OCI-LY7 (cell line): Measurements from ENCODE around the gene CCDC30. TPM values are rescaled to one million over a fixed set of nuclear protein-coding genes. Genes with fewer than 3 reads are reported as not detected.

Experiments
- BruUV-seq: library from RNA; stranded (reverse); fragments of 400-500 nt; replicated peaks from 2 replicates; lab custom pipeline; 2021; lab: Mats Ljungman, UMichigan
- CTCF ChIA-PET: fragments of 300-600 bp; sonication (Branson Sonifier 250); formaldehyde crosslinking; loops from one replicate; lab custom pipeline; 2022; ENCODE audit warnings: antibody characterized with exemption; ENCODE audit not compliant: unreplicated experiment; lab: Charles Lee
- POLR2A ChIA-PET: fragments of 300-600 bp; sonication (Branson Sonifier 250); formaldehyde crosslinking; loops from one replicate; lab custom pipeline; 2022; ENCODE audit warnings: antibody characterized with exemption; lab: Charles Lee
- DNase-seq: peaks from one replicate; pipeline ENCODE4 v3.0.0-alpha.2; 2015; ENCODE audit warnings: low spot score
- H2AFZ ChIP-seq: fragments of 200-600 bp; sonication (generic), shearing (Covaris generic); 2 replicates; pipeline ENCODE4 v1.6.1; 2014; ENCODE audit warnings: mild to moderate bottlenecking, antibody characterized with exemption, low read length, moderate library complexity
- H3K27ac ChIP-seq: fragments of 200-600 bp; sonication (generic); 2 replicates; pipeline ENCODE4 v1.5.1; 2014; ENCODE audit warnings: mixed run types, low read depth, mild to moderate bottlenecking, moderate library complexity, low read length, inconsistent platforms; ENCODE audit not compliant: poor library complexity, severe bottlenecking
- H3K36me3 ChIP-seq: fragments of 200-600 bp; sonication (generic); 2 replicates; pipeline ENCODE4 v1.6.1; 2014; ENCODE audit warnings: mild to moderate bottlenecking, antibody characterized with exemption, low read length, moderate library complexity, mixed read lengths; ENCODE audit not compliant: insufficient read depth
- H3K4me1 ChIP-seq: fragments of 200-600 bp; sonication (generic); 2 replicates; pipeline ENCODE4 v1.5.1; 2014; ENCODE audit warnings: mild to moderate bottlenecking, low read length; ENCODE audit not compliant: insufficient read depth, poor library complexity, severe bottlenecking
- H3K4me2 ChIP-seq: fragments of 200-600 bp; sonication (generic); 2 replicates; pipeline ENCODE4 v1.6.1; 2014; ENCODE audit warnings: mild to moderate bottlenecking, low read length
- H3K4me3 ChIP-seq: fragments of 200-600 bp; sonication (generic); 2 replicates; pipeline ENCODE4 v1.5.1; 2014; ENCODE audit warnings: mild to moderate bottlenecking, low read depth, low read length; ENCODE audit not compliant: poor library complexity, severe bottlenecking
- H3K79me2 ChIP-seq: fragments of 200-600 bp; sonication (generic); 2 replicates; pipeline ENCODE4 v1.6.1; 2016; ENCODE audit warnings: low read depth, mild to moderate bottlenecking, low read length, moderate library complexity, mixed read lengths; ENCODE audit not compliant: insufficient read depth
- H3K9me2 ChIP-seq: fragments of 200-600 bp; sonication (generic); 2 replicates; pipeline ENCODE4 v1.6.1; 2016; ENCODE audit warnings: mild to moderate bottlenecking, low read length, mixed read lengths; ENCODE audit not compliant: insufficient read depth
- H3K9me3 ChIP-seq: fragments of 200-600 bp; sonication (generic); 2 replicates; pipeline ENCODE4 v1.6.1; 2014; ENCODE audit warnings: mild to moderate bottlenecking, mixed run types, low read length, mixed read lengths
- H4K20me1 ChIP-seq: fragments of 200-600 bp; sonication (generic); 2 replicates; pipeline ENCODE4 v1.6.1; 2014; ENCODE audit warnings: mild to moderate bottlenecking, antibody characterized with exemption, low read length, moderate library complexity, mixed read lengths; ENCODE audit not compliant: insufficient read depth
- EZH2phosphoT487 ChIP-seq: fragments of 200-600 bp; sonication (generic); IDR thresholded peaks from 2 replicates; pipeline ENCODE4 v1.6.1; 2018; ENCODE audit warnings: low read depth, borderline replicate concordance, mild to moderate bottlenecking, mixed run types, antibody characterized with exemption, low read length, moderate library complexity, mixed read lengths
- intact Hi-C: fragments of 100-400 bp; cut with micrococcal nuclease; formaldehyde crosslinking; loops from one replicate; pipeline ENCODE4 v1.10.0; 2022; ENCODE audit not compliant: unreplicated experiment
- total RNA-seq, 2 experiments: library from RNA; depleted of rRNA in 1 of 2; stranded (reverse); fragments of >200 nt in 1 of 2; shearing (Covaris generic) in 1 of 2; gene quantifications; 2 replicates each; pipeline ENCODE4 v1.2.3, GENCODE V29; 2014 to 2022
- TF ChIP-seq, protein P1 (sequence below): fragments of 200-600 bp; sonication (generic); conservative IDR thresholded peaks from 2 replicates; pipeline ENCODE4 v1.5.1; 2014; ENCODE audit warnings: mild to moderate bottlenecking, antibody characterized with exemption, low read length, moderate library complexity, mixed read lengths

Gene CCDC30
- total RNA-seq, 2 experiments from 2014 or later = 0.54 to 2.6 TPM

GRCh38 chr1:42660907-42661500, 197.9 kb downstream of the CCDC30 start:
- ChIA-PET CTCF (no interaction called here), POLR2A (no interaction called here)
- Histone ChIP-seq H4K20me1 (peaks cover 9% of the 10 kb centered on the region; the same call in 1 of the 2 replicates), H3K9me2 (no peaks in the 10 kb centered on the region), H3K4me1 (peaks cover 28% of the 10 kb centered on the region), H3K36me3 (peaks cover 69% of the 10 kb centered on the region), H3K4me3 (no peak overlapping the region), H3K9me3 (no peaks in the 10 kb centered on the region), H3K27ac (no peak overlapping the region), H3K79me2 (peaks cover 44% of the 10 kb centered on the region), H2AFZ (no peak overlapping the region), H3K4me2 (peak overlapping the region; percentile 28)
- intact Hi-C loops = no loop called here
- no peak for DNase-seq
- BruUV-seq = no TSS peak
- no peak for TF ChIP-seq EZH2phosphoT487
- TF ChIP-seq, protein P1, sequence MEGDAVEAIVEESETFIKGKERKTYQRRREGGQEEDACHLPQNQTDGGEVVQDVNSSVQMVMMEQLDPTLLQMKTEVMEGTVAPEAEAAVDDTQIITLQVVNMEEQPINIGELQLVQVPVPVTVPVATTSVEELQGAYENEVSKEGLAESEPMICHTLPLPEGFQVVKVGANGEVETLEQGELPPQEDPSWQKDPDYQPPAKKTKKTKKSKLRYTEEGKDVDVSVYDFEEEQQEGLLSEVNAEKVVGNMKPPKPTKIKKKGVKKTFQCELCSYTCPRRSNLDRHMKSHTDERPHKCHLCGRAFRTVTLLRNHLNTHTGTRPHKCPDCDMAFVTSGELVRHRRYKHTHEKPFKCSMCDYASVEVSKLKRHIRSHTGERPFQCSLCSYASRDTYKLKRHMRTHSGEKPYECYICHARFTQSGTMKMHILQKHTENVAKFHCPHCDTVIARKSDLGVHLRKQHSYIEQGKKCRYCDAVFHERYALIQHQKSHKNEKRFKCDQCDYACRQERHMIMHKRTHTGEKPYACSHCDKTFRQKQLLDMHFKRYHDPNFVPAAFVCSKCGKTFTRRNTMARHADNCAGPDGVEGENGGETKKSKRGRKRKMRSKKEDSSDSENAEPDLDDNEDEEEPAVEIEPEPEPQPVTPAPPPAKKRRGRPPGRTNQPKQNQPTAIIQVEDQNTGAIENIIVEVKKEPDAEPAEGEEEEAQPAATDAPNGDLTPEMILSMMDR = no peak

GRCh38 chr1:42669936-42670335, 206.8 kb downstream of the CCDC30 start:
- DNase-seq = no peak
- Histone ChIP-seq H3K4me1 (no peaks in the 10 kb centered on the region), H3K27ac (no peak overlapping the region), H3K9me3 (no peaks in the 10 kb centered on the region), H3K9me2 (no peaks in the 10 kb centered on the region), H3K4me3 (no peak overlapping the region), H3K4me2 (no peak overlapping the region), H2AFZ (no peak overlapping the region), H3K36me3 (peaks cover 95% of the 10 kb centered on the region), H3K79me2 (no peaks in the 10 kb centered on the region), H4K20me1 (no peaks in the 10 kb centered on the region)
- intact Hi-C loops = no loop called here
- POLR2A ChIA-PET = interaction anchor here (0.9 to 1.0 kb wide), 2 partner anchors 9 to 11 kb away, joined by 3 read pairs; no protein-coding TSS in a partner anchor
- CTCF ChIA-PET = no interaction called here
- TF ChIP-seq, protein P1 = no peak
- no peak for TF ChIP-seq EZH2phosphoT487
- BruUV-seq = TSS peak; percentile 10

DNA sequence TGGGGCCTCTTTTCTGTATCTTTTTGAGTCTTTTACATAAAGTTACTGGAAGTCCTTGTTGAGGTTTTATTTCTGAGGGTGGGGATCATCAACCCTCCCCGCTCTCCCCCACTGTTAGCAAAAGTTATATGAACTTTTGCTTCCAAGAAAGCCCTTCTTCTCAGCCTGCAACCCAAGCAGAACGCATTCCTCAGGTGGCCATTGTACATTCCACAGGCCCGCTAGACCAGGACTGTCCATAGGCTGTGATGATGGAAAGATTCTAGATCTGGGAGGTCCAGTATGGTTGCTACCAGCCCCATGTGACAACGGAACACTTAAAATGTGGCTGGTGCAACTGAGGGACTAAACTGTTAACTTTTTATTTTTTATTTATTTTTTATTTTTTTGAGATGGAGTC, 207.3 kb downstream of the CCDC30 start:
- peaks cover 95% of the 10 kb centered on the region for H3K36me3 ChIP-seq
- no peak overlapping the region for H3K4me2 ChIP-seq
- H3K27ac ChIP-seq = no peak overlapping the region
- H3K4me3 ChIP-seq = no peak overlapping the region
- peaks cover under 1% of the 10 kb centered on the region for H3K4me1 ChIP-seq
- H2AFZ ChIP-seq = no peak overlapping the region
- no peaks in the 10 kb centered on the region for H3K9me3 ChIP-seq
- CTCF ChIA-PET = no interaction called here
- H3K79me2 ChIP-seq = no peaks in the 10 kb centered on the region
- no peak for DNase-seq
- BruUV-seq = no TSS peak
- no peaks in the 10 kb centered on the region for H3K9me2 ChIP-seq
- POLR2A ChIA-PET = interaction anchor here (0.8 to 1.3 kb wide), 2 partner anchors 11 to 58 kb away, joined by 3 read pairs; no protein-coding TSS in a partner anchor
- H4K20me1 ChIP-seq = no peaks in the 10 kb centered on the region
- TF ChIP-seq, protein P1 = no peak
- TF ChIP-seq EZH2phosphoT487 = no peak
- intact Hi-C loops = no loop called here
